ENCODE results near the gene RAB20.
"Not testable (repeated sequence)": the region's sequence is repeated elsewhere in the genome, so short reads cannot be mapped to it uniquely, and the experiment has no call there.

Gene RAB20

DNA sequence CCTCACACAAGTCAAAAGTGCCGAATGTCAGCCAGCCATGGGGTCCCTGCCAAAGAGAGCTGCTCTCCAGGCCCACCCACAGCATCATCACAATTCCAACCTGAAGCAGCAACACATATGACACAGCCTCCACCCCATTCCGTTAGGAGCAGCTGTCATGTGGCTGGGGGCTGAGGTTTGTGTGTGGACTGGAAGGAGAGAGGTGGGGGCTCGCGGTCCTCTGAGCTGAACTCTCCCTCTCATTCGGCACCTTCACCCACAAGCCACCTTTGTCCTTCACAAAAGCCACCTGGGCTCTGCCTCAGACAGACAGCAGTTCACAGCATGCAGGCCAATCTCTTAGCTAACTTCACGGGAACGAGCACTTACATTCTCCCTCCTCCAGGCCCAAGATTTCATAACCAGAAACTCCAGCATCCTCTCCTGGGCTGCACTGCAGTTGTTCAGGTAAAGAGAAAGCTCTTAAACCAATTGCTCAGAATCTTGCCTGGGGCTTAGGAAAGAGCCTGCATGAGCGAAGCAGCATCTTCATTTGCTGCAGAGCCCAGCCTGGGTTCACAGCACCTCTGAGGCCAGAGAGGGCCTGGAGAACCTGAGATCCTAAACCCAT, 7.2 kb downstream of the RAB20 start:
- no peak for DNase-seq

DNA sequence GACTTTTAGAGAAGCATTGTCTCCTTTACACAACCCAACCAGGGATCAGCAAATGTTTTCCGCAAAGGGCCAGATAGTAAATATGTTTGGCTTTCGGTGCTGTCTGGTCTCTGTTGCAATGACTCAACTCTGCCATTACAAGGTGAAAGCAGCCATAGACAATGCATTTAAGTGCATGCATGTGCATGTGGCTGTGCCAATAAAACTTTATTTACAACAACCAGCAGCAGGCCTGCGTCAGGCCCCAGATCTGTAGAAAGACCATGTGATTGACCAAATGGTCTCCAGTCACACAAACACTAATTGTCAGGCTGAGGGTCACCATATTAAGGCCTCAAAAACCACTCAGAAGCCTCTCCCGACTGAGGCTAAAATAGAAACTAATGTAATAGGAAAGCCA, 8.1 kb downstream of the RAB20 start:
- DNase-seq = no peak

DNA sequence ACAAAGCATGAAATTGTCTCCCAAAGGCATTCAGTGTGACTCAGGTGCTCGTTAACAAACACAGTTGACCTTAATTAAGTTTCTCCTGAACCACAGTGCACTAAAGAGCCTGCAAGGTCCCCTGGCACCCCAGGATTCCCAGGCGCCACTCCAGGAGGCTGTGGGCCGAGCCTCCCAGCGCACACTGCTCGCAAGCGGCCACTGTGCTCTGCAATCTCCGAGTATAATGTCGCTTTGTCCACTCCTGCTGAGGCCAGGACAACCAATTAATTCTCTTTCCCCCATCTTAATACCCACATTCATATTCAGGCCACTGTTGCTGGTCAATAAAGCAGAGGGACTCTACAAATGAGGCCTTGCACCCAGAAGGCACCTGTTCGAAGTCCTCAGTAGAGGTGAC, 8.8 kb downstream of the RAB20 start:
- DNase-seq = no peak

DNA sequence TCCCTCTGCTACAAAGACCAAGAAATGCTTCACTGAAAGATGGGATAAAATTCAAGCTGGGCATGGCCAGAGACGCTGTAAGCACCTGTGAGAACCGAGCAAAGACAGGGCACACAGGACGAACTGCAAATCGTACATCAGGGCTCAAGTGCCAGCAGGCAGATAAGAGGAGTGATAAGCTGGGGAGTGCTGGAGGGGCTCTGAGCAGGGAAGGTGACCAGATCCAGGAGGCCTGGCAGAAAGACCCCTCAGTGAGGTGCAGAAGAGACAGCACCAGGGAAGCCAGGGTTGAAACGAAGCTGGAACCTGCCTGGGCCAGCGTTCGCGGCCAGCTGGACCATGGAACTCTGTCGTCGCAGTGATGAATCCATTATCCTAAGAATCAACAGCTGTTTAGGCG, 10.2 kb downstream of the RAB20 start:
- no peak for DNase-seq

DNA sequence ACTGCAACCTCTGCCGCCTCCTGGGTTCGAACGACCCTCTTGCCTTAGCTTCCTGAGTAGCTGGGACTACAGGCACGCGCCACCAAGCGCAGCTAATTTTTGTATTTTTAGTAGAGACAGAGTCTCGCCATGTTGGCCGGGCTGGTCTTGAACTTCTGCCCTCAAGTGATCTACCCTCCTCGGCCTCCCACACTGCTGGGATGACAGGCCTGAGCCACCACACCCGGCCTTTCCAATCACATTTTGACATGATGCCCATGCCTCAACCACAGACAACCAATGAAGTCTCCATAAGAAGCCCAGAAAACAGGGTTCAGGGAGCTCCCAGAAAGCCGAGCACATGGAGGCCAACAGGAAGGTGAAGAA, 11.7 kb downstream of the RAB20 start:
- no peak for DNase-seq

DNA sequence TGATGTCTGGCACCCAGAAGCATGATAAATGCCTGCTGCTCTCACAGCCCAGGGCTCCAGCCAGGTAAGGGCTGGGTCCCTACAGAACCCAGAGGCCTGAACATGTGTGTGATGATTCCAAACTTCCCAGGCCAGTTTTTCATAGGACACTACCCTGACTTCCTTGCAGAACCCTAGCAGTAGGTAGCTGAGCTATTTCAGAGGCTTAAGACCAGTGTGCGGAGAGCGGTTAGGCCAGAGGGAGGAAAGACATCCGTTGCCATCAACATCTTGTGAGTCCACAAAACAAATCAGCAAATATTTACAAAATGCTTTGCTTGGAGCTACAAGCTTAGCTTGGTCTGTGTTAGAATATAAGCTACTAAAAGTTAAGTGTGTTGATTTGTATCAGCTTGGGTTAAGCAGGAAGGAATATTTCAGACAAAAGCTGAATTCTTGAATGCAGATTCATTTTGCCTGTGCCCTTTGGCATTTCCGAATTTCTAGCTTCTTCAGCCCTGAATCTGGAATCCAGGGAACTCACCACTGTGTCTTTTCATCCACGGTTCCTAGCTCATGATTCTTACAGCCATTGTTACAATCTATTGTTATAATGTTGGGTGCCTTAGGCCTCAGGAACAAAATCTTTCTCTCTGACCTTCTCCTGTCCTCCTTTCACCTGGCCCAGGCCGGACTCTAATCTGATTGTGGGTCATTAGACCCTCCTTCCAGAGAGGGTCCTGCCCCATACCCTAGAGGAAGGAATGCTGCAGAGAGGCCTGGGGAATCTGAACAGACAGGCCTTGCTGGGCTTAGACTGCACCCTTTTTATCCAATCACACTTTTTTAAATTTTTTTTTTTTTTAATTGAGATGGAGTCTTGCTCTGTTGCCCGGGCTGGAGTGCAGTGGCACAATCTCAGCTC, 12.4 kb downstream of the RAB20 start:
- no peak for DNase-seq

DNA sequence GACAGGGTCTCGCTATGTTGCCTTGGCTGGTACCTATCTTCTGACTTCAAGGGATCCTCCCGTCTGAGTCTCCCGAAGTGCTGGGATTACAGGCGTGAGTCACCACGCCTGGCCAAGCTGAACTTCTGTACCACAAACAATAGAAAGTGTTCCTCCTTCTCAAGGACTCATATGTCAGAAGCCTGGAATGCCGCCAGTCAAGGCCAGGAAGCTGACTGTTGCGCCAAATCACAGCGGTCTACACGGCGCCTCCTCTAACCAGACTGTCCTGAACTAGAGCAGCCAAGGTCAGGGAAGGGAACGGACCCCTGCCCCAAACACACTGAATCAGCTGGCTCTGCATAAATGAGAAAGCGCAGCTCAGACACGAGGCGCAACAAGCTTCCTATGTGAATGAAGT, 14.6 kb downstream of the RAB20 start:
- DNase-seq = no peak

DNA sequence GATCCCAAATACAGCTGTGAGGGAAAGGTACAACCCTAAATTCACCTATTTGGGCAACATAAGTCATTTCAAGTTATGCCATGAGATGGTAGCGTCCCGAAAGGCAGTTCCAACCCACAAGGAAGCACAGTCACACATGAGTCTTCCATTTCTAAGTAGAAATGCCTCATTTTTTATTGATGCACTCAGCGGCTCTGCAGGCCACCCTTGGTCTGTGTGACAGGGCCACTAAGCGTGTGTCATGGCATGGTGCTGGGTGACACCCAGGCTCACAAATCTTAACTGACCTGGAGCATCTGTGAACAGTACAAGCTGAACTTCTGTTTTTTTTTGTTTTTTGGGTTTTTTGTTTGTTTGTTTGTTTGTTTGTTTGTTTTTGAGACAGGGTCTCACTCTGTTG, 15.1 kb downstream of the RAB20 start:
- DNase-seq = no peak

DNA sequence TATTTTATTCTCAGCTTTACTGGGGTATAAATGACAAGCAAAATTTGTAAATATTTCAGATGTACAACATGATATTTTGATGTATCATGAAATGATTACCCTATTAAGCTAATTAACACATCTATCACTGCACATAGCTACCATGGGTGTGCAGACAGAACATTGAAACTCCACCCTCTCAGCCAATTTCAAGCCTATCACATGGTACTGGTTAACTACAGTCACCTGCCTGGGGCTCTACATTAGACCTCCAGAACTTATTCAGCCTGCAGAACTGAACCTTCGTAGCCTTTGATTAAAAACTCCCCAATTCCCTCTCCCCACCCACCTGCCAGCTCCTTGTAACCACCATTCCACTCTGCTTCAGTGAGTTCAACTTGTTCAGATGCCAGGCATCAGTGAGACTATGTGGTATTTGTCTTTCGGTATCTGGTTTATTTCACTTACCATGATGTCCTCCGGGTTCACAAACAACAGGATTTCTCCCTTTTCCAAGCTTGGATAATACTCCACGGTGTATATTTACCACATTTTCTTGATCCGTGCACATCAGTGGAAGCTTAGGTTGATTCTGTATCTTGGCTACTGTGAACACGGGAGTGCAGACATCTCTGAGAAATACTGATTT, 19.2 kb downstream of the RAB20 start:
- no peak for DNase-seq

DNA sequence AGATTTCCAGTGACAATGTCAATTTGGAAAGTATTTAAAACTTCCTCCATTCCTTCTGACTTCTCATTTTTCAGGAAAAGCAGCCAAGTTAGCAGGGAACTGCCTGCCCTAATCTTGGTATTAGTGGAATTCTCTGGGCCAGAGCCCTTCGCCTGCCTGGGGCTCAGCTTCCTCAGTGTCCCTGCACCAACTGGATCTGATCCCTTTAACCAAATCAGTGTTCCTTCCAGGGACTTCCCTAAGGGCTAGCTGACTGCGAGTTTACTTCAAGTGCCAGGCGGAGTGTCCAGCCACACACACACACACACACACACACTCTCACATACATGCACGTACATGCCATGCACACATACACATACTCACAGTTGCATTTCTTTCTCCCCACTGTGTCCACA, 20.0 kb downstream of the RAB20 start:
- DNase-seq = no peak

DNA sequence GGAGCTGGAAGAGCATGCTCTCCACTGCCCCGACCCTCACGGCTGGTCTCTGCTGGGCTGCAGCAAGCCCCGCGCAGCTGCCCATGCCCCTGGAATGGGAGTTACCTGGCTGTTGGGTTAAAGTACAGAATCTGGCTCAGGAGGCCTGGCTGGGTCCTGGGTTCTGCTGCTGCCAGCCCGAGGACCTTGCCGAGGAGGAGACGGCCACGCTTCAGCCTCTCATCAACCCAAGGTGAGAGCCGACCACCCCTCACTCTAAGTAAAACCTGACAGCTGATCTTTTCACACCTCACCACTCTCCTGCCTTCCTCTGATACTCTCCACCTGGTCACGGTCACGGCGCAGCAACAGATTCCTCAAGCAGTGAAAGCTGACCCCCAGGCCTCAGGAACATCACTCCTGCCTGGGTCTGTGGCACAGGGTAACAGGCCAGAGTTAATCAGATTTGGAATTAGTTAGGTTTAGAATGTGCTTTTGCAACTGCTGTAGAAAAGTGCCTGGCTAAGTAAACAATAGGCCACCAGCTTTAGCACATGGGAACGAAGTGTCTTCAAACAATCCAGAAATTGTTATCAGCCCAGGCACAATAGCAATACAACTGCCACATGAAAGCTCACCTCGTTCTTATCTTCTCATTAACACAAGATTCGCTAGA, 20.5 kb downstream of the RAB20 start:
- no peak for DNase-seq

DNA sequence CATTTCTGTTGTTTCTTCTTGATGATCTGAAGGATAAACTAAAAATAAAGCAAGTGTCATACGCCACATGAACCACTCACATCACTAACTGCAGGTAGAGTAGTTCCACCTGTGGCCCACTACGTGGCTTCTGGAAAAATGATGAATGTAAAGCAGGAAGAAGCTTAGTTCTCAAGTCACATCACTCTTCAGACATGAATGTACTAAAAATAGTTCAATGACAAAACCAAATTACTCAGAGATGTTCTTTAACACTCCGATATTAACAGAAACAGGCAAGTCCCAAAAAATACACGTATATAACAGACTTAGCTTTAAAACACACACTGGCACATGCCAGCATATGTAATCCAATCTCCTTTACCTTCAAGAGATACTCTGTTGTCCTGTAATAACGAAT, 21.6 kb downstream of the RAB20 start:
- DNase-seq = no peak

DNA sequence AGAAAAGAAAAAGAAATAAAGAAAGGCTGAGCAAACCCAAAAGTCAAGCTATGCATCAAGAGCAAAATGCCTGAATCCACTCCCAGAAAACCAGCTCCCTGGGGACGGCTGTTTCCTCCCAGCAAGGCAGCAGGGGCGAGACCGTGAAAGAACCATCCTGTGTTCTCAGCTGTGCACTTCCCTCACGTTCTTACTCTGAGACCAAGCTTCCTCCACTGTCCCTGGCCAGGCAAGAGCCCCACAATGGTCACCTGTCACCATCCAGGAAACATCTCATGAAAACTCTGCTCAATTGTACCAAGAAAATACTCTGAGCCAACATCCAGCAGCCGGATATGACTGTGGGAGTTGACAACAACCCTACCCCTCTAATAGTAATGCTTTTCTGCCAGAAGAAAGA, 22.9 kb downstream of the RAB20 start:
- no peak for DNase-seq

DNA sequence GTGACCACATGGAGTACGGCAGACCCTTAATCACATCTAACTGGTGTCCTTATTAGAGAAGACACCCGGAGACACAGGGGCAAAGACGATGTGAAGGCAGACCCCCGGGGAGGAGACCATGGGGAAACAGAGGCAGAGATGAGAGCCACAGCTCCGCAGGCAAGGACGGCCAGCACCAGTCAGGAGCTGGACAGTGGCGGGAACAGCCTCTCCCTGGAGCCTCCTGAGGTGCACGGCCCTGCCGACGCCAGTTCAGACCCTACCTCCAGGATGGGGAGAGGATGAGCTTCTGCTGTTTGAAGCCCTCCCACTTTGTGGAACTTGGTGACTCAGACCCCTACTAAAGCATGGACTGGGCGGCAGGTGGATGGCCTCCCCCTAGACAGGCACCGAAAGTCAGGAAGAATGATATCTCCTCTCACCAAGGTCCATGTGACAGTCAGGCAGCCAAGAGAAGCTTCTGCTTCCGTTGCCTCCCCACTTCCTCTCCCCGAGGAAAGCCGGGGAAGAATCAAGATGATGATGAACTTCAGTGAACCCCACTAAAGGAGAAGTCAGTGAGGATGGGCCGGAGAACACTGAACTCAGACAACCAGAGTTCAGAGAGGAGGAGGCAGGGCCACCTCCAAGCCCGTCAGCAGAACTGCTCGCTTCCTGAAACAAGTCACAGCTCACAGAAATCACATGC, 25.4 kb downstream of the RAB20 start:
- DNase-seq = no peak

DNA sequence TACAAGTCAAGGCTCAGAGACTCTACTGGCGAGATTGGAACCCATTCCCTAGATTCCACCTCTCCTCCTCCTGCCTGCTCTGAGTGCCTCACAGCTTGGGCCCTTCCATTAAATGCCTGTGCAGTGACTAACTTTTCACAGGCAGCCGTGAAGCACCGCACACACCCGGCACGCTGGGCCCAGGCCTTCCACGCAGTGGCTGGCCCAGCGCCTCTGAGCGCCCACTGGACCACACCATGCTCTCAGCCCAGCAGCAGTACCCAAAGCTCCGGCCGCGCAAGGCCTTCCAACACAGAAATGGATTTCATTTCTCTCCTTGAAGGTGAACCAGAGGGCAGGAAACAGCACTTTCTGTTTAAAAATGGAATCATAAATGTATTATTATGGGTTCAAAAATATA, 26.0 kb downstream of the RAB20 start:
- no peak for DNase-seq

DNA sequence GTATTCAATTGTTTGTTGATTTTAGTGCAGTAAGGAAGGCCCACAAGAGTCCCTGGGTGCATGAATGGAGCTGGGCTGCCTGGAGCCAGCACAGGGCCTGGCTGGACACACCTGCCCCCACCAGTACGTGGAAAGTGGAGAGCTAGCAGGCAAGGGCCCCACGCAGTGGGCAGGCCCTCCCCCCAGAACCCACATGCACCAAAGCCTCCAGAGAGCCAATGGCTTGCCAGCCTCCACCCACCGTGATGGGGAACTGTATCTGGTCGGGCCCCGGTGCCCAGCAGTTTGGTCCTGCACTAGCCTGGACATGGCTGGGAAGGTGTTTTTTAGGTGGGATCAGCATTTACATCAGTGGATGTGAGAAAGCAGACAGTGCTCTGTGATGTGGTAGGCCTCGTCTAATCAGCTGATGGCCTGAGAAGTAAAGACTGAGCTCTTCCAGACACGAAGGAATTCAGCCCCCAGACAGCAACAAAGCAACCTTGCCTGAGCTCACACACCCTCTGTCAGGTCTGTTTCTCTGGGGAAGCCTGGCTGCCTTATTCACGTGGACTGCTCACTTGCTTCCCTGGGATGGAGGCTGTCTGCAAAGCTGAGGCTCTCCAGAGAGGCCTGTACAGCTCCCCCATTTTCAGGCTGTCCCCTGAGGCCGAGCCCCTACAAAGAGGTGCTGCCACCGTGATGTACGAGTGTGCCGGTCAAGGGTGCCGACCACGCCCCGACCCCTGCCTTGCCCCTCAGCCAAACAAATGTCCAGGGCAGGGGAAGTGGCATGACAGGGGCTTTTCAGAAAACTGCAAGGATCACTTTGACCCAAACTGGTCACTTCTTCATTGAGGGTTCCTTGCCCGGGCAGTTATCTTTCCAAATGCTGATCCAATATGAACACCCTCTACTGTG, 27.5 kb downstream of the RAB20 start:
- no peak for DNase-seq

DNA sequence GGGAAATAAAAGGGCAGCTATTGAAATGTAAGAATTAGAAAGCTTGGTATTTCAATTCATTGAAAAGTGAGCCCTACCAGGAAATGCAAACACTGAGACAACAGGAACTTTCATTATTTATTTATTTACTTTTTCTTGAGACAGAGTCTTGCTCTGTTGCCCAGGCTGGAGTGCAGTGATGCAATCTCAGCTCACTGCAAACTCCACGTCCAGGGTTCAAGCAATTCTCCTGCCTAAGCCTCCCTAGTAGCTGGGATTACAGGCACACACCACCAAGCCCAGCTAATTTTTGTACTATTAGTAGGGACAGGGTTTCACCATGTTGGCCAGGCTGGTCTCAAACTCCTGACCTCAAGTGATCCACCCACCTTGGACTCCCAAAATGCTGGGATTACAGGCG, 29.3 kb downstream of the RAB20 start:
- not testable (repeated sequence) for DNase-seq

DNA sequence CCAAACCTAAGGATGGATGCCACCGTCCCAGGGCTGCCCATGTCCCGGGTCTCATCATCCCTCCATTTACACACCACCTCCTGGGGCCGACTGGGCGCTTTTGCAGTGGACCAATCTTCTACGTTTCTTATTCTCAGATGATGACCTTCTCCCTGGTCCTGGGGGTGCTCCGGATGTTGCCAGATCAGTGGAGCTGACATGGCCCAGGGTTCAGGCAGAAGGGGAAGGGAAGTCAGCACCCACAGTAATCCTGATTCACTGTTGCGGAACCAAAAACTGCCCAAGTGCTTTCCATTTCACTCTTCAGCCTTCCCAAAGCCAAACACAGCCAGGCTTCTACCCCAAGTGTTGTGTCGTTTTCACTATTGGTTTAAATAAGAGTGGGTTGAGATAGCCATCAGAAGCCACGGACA, 29.8 kb downstream of the RAB20 start:
- no peak for DNase-seq

DNA sequence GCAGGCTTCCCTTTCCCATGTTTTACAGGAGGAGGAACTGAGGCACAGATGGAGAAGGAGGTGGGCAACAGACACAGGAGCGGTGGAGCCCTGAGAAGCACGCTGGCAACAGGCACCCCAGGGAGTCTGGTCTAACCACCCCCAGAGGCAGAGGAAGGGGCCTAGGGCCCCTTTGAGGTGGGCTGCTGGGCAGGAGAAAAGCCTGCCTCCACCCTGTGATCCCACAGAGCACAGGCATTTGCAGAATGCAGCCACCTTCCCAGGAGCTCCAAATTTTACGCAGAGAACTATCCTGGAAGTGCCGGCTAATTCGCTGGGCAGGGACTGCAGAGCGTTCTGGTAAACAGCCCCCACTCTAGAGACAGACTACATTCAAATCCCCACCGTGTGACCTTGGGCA, 30.4 kb downstream of the RAB20 start:
- no peak for DNase-seq

DNA sequence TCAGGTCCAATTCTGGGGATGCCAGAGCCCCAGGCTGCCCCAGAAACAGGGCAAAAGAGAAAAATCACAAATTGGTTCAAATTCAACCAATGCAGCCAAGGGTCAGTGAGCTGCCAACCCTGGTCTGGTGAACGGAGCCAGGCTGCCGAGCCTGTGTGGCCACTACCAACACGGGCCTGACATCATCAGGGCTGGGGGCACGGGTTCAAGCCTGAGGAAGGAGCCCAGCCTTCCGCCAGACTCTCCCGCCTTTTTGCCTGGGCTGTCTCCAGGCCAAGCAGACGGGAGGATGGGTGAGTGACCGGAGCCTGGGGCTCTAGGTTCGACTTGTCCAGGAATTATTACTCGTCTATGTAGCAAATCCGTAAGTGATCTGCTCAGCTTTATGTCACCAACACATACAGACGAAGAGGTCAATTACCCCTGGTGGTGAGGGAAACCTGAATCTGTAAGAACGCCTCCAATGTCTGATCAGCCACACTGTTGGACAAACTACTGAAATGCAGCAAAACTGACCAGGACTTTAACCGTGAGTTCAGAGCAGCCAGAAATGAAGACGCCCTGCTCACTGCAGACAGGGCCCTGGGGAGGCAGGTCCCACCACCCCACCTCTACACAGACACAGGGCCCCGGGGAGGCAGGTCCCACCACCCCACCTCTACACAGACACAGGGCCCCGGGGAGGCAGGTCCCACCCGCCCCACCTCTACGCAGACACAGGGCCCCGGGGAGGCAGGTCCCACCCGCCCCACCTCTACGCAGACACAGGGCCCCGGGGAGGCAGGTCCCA, 31.8 kb downstream of the RAB20 start:
- no peak for DNase-seq

DNA sequence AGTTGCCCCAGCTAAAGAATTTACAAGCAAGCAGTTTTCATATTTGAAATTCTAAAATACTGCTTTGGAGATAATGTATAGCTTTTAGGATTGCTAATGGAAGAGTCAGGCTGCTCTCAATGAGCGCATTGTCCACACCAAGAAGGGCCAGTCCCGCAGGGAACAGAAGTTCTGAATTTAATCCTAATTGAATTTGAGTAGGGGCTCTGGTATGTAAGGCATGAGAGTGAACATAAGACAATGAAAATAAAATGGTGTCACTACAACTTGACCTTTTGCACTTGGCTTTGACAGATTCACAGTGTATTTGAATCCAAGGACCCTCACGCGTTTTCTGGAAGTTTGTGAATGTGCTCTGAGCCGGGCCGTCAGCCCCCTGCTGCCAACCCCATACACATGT, 32.6 kb downstream of the RAB20 start:
- DNase-seq = no peak
